Upper lobe of left lung (tissue), 6 donors: ENCODE results near the gene DOCK4. TPM values are rescaled to one million over a fixed set of nuclear protein-coding genes. Genes with fewer than 3 reads are reported as not detected.

Source experiments
- ATAC-seq, 2 donors: fragments of 200-7000 bp; cut with Tn5 transposase; one replicate each; pipeline ENCODE4 v1.9.1; 2022; ENCODE audit warnings: mild to moderate bottlenecking in 2 of 2, moderate library complexity in 2 of 2; ENCODE audit not compliant: low FRiP score in 2 of 2
- DNase-seq, 2 donors: peaks; one replicate each; pipeline ENCODE4 v3.0.0-alpha.2; 2019 to 2020
- H3K27ac ChIP-seq, 4 donors: fragments of 200-600 bp; sonication (generic); one replicate each; pipeline ENCODE4 v1.5.1; 2016 to 2019
- H3K27me3 ChIP-seq, 4 donors: fragments of 200-600 bp; sonication (generic); one replicate each; pipeline ENCODE4 v1.5.1; 2017 to 2019
- H3K36me3 ChIP-seq, 4 donors: fragments of 200-600 bp; sonication (generic); one replicate each; pipeline ENCODE4 v1.5.1; 2016 to 2019
- H3K4me1 ChIP-seq, 4 donors: fragments of 200-600 bp; sonication (generic); one replicate each; pipeline ENCODE4 v1.5.1; 2018 to 2019
- H3K4me3 ChIP-seq, 4 donors: fragments of 200-600 bp; sonication (generic); one replicate each; pipeline ENCODE4 v1.5.1; 2017 to 2019; ENCODE audit warnings: mild to moderate bottlenecking in 2 of 4, moderate library complexity in 1 of 4
- H3K9me3 ChIP-seq, 4 donors: fragments of 200-600 bp; sonication (generic); one replicate each; pipeline ENCODE4 v1.5.1; 2018 to 2019
- CTCF ChIP-seq, 6 experiments: fragments of 450-650 bp in 4 of 6; fragments of 200-600 bp in 2 of 6; sonication (generic) in 2 of 6; IDR thresholded peaks; one replicate each; pipeline ENCODE4 v1.5.1; 2016 to 2019; ENCODE audit warnings: antibody characterized with exemption in 6 of 6
- EP300 ChIP-seq, 4 donors: sonication (generic); formaldehyde crosslinking; IDR thresholded peaks; one replicate each; pipeline ENCODE4 v1.5.1; 2017; ENCODE audit warnings: antibody characterized with exemption in 4 of 4, control low read depth in 2 of 4
- POLR2A ChIP-seq, 4 donors: fragments of 450-650 bp; IDR thresholded peaks; one replicate each; pipeline ENCODE4 v1.5.1; 2016 to 2017; ENCODE audit warnings: antibody characterized with exemption in 4 of 4, mild to moderate bottlenecking in 2 of 4
- POLR2AphosphoS5 ChIP-seq, 2 donors: sonication (generic); formaldehyde crosslinking; IDR thresholded peaks; one replicate each; pipeline ENCODE4 v1.5.1; 2017; ENCODE audit warnings: antibody characterized with exemption in 2 of 2
- WGBS, 2 donors: methylation state at CpG; one replicate each; pipeline ENCODE4 v1.1.5; 2017 to 2018; 5-methylcytosine and 5-hydroxymethylcytosine counted together
- total RNA-seq, 6 donors: library from RNA; depleted of rRNA in 4 of 6; stranded (reverse); fragments of >200 nt in 4 of 6; gene quantifications; one replicate each; pipeline versions ENCODE4 v1.1.0 to v1.2.1, GENCODE V29; 2016 to 2021
- donor health status: DM: no; HTN: no; CAD: no; lungs with moderate emphysema.
- donor health status: DM: no; HTN: yes; CAD: no; lungs with severe emphysema.

The DOCK4 gene
- total RNA-seq, 6 donors from 2014 or later, result 53.6 to 166 (median 100) TPM

DNA sequence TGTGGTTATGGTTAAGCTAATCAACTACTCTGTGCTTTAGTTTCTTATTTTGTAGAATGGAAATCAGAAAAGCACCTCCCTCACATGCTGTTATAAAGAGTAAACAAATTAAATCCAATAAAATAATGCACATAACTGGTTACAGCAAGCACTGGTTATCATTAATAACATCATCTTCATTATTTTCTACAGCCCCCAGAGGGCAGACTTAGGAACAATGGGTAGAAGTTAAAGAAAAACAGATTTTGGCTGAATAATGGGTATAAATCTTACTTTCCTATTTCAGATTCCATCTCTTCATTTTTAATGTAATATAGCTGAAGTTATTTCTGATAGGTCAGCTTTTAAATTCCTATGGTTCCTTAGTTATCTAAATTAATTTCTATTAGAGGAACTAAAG, 126.5 kb downstream of the DOCK4 start:
- no peaks in the 10 kb centered on the region for H3K36me3 ChIP-seq
- DNase-seq (no peak), ATAC-seq (no peak)
- TF ChIP-seq EP300 (IDR thresholded peaks at IDR 0.05), result no peak
- TF ChIP-seq POLR2A (IDR thresholded peaks at IDR 0.05), result no peak
- peak in 1 of 6 experiments; percentile 7 for TF ChIP-seq CTCF (IDR thresholded peaks at IDR 0.05)
- H3K27ac ChIP-seq, result peak overlapping the region; percentile 82 to 90 (median 86)
- H3K4me3 ChIP-seq, result no peak overlapping the region
- peaks cover 0 to 1% (median under 1%) of the 10 kb centered on the region in 4 donors for H3K9me3 ChIP-seq
- H3K4me1 ChIP-seq, result peaks cover 23 to 33% (median 25%) of the 10 kb centered on the region in 4 donors
- H3K27me3 ChIP-seq, result no peaks in the 10 kb centered on the region

DNA sequence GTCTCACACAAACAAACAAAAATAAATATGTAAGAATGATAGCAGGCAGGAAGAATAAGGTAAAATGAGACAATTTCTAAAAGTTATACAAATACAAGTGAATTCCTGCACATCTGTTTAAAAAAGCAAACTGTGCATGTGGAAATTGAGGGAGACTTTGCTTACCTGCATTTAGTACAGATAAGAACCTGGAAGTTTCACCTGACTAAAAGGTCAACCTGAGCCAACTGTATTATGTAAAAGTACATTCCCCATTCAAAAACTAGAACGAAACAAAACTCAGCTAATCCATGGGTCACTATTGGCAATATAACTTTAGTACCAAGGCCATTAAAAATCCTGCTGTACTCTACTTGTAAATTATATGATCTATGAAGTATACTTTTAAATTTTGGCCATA, 127.1 kb downstream of the DOCK4 start:
- 79 to 85% methylated on average over 1 of the region's 1 CpG for WGBS, 2 donors
- Histone ChIP-seq H3K9me3 (peaks cover 0 to 5% (median 3%) of the 10 kb centered on the region in 4 donors), H3K27me3 (no peaks in the 10 kb centered on the region), H3K4me3 (no peak overlapping the region), H3K36me3 (no peaks in the 10 kb centered on the region), H3K27ac (peak overlapping the region in 3 of 4 donors; percentile 82 to 90 (median 87)), H3K4me1 (peaks cover 17 to 28% (median 21%) of the 10 kb centered on the region in 4 donors)
- ATAC-seq (no peak), DNase-seq (no peak)
- TF ChIP-seq CTCF (IDR thresholded peaks at IDR 0.05), result no peak
- no peak for TF ChIP-seq POLR2A (IDR thresholded peaks at IDR 0.05)
- no peak for TF ChIP-seq EP300 (IDR thresholded peaks at IDR 0.05)
- no peak for TF ChIP-seq POLR2AphosphoS5 (IDR thresholded peaks at IDR 0.05)

- no peak overlapping the region for H3K4me3 ChIP-seq
- no peaks in the 10 kb centered on the region for H3K36me3 ChIP-seq
- peaks cover 12 to 22% (median 17%) of the 10 kb centered on the region in 4 donors for H3K4me1 ChIP-seq
- no peak for TF ChIP-seq CTCF (IDR thresholded peaks at IDR 0.05)
- TF ChIP-seq POLR2A (IDR thresholded peaks at IDR 0.05), result no peak
- TF ChIP-seq EP300 (IDR thresholded peaks at IDR 0.05), result no peak
- TF ChIP-seq POLR2AphosphoS5 (IDR thresholded peaks at IDR 0.05), result no peak
- no peak for ATAC-seq
- no peaks in the 10 kb centered on the region for H3K27me3 ChIP-seq
- peaks cover 0 to 5% (median 3%) of the 10 kb centered on the region in 4 donors for H3K9me3 ChIP-seq
- DNase-seq, result no peak
- H3K27ac ChIP-seq, result no peak overlapping the region
Observed at GRCh38 chr7:112076324-112076723, 129.9 kb downstream of the DOCK4 start.

DNA sequence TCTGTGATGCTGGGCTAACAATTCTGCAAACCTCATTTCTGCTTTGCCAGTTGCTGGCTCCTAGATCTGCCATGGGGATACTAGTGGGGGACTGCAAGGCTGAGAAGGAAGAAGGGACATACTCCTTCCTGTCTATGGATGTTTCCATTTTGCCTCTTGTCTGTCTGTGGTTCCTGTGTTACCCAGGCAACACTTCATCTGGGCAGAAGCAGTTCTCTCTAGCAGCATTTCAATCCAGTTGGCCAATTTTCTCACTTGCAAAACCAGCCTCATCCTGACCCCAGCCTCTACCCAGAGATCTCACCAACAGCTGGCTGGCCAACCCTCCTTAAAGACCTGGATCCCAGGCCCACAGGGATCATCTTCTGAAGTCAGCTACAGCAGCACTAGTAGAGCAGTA, 131.7 kb downstream of the DOCK4 start:
- H3K27me3 ChIP-seq, result no peaks in the 10 kb centered on the region
- H3K36me3 ChIP-seq, result no peaks in the 10 kb centered on the region
- ATAC-seq, result no peak
- H3K27ac ChIP-seq, result no peak overlapping the region
- peaks cover 7 to 17% (median 14%) of the 10 kb centered on the region in 4 donors for H3K4me1 ChIP-seq
- DNase-seq, result no peak
- no peak overlapping the region for H3K4me3 ChIP-seq
- peaks cover 0 to 5% (median 3%) of the 10 kb centered on the region in 4 donors for H3K9me3 ChIP-seq
- TF ChIP-seq CTCF (IDR thresholded peaks at IDR 0.05) (no peak), EP300 (IDR thresholded peaks at IDR 0.05) (no peak), POLR2A (IDR thresholded peaks at IDR 0.05) (no peak), POLR2AphosphoS5 (IDR thresholded peaks at IDR 0.05) (no peak)

DNA sequence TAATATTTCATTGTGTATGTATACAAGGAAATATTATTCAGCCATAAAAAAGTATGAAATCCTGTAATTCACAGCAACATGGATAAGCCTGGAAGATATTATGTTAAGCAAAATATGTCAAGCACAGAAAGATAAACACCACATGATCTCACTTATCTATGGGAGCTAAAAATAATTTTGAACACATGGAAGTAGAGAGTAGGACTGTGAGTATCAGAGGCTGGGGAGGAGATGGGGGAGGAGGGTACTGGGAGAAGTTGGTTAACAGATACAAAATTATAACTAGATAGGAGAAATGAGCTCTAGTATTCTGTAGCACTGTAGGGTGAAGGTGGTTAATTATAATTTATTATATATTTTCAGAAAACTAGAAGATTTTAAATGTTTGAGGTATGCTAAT, 132.7 kb downstream of the DOCK4 start:
- no peaks in the 10 kb centered on the region for H3K36me3 ChIP-seq
- DNase-seq (no peak), ATAC-seq (no peak)
- no peaks in the 10 kb centered on the region for H3K27me3 ChIP-seq
- peaks cover 0 to 5% (median 3%) of the 10 kb centered on the region in 4 donors for H3K9me3 ChIP-seq
- no peak overlapping the region for H3K4me3 ChIP-seq
- H3K27ac ChIP-seq, result no peak overlapping the region
- H3K4me1 ChIP-seq, result peaks cover 0 to 18% (median 13%) of the 10 kb centered on the region in 4 donors
- TF ChIP-seq EP300 (IDR thresholded peaks at IDR 0.05) (no peak), CTCF (IDR thresholded peaks at IDR 0.05) (no peak)
